Osteoblast (primary cell): ENCODE measurements around the gene GNAL. TPM values are rescaled to one million over a fixed set of nuclear protein-coding genes. Genes with fewer than 3 reads are reported as not detected.

Experiments used
- DNase-seq: peaks from one replicate; pipeline ENCODE4 v3.0.0; 2011; ENCODE audit warnings: low spot score, mixed read lengths; ENCODE audit not compliant: insufficient read length; ENCODE audit errors: missing footprints
- H2AFZ ChIP-seq: 2 replicates; pipeline ENCODE4 v1.6.0; 2011; ENCODE audit warnings: mild to moderate bottlenecking, low read length
- H3K27ac ChIP-seq: 2 replicates; pipeline ENCODE4 v1.5.1; 2011; ENCODE audit warnings: mild to moderate bottlenecking, low read depth, low read length, moderate library complexity
- H3K27me3 ChIP-seq: 2 replicates; pipeline ENCODE4 v1.6.0; 2012; ENCODE audit warnings: mild to moderate bottlenecking, control low read depth, inconsistent platforms, low read length, moderate library complexity; ENCODE audit not compliant: insufficient read depth
- H3K36me3 ChIP-seq: 2 replicates; pipeline ENCODE4 v1.5.1; 2011; ENCODE audit warnings: mild to moderate bottlenecking, low read length, control low read depth, moderate library complexity; ENCODE audit not compliant: insufficient read depth
- H3K4me1 ChIP-seq: 2 replicates; pipeline ENCODE4 v1.5.1; 2011; ENCODE audit warnings: mild to moderate bottlenecking, low read length, control low read depth, moderate library complexity; ENCODE audit not compliant: insufficient read depth
- H3K4me2 ChIP-seq: 2 replicates; pipeline ENCODE4 v1.6.0; 2011; ENCODE audit warnings: mild to moderate bottlenecking, low read length; ENCODE audit not compliant: insufficient read depth
- H3K4me3 ChIP-seq: fragments of 200-600 bp; sonication (generic); 3 replicates; pipeline ENCODE4 v1.5.1; 2012; ENCODE audit warnings: mild to moderate bottlenecking, low read length, inconsistent platforms; ENCODE audit not compliant: insufficient read depth
- H3K79me2 ChIP-seq: 2 replicates; pipeline ENCODE4 v1.6.0; 2012; ENCODE audit warnings: mild to moderate bottlenecking, low read length, control low read depth, inconsistent platforms; ENCODE audit not compliant: insufficient read depth
- H3K9me3 ChIP-seq: 2 replicates; pipeline ENCODE4 v1.5.1; 2011; ENCODE audit warnings: low read depth, low read length, control low read depth
- H4K20me1 ChIP-seq: 2 replicates; pipeline ENCODE4 v1.6.0; 2012; ENCODE audit warnings: mild to moderate bottlenecking, low read length, control low read depth; ENCODE audit not compliant: insufficient read depth
- total RNA-seq: library from RNA; depleted of rRNA; stranded (reverse); fragments of >200 nt; gene quantifications from 2 replicates; pipeline ENCODE4 v1.2.3, GENCODE V29; 2012
- TF ChIP-seq, protein P1 (sequence below): IDR thresholded peaks from 2 replicates; pipeline ENCODE4 v1.5.1; 2011; ENCODE audit warnings: mild to moderate bottlenecking, low read depth, low read length, moderate library complexity; ENCODE audit errors: extremely low read depth

GNAL gene
- total RNA-seq, 1 donor: 0.72 TPM

DNA sequence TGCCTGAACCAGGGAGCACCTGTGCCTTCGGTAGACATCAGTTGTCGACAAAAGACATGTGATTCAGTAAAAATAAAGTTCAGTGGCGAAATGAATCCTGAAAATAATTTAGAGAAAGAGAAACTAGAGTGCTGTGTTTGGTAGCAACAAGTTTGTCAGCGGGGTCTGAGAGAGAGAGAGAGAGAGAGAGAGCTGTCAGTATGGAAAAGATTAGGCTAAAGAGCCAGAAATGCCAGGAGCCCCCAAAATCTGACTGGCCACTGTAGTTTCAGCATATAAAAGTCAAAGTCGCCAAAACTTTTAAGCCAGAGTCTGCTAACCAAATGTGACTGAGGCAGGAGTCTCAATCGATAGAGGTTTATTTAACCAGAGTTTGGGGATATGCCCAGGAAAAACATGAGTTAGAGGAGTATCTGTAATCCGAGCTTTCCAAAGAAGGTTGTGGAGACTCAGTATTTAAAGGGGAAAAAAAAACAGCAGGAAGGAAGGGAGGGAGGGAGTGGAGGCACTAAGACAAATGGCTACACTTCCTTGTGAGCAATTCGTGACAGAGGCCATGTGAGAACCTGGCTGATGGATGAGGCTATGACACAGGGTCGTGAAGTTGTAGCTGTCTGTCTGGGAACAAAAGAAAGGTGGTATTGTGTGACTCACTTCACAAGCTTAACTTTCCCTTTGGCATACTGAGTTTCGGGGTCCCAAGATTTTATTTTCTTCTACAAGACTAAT lies 20.5 kb upstream of the GNAL start:
- H3K4me3 ChIP-seq: no peak overlapping the region
- H3K9me3 ChIP-seq: no peaks in the 10 kb centered on the region
- no peak overlapping the region for H3K4me2 ChIP-seq
- no peak overlapping the region for H3K27ac ChIP-seq
- no peaks in the 10 kb centered on the region for H3K79me2 ChIP-seq
- no peak overlapping the region for H2AFZ ChIP-seq
- H3K36me3 ChIP-seq: no peaks in the 10 kb centered on the region
- no peaks in the 10 kb centered on the region for H4K20me1 ChIP-seq
- DNase-seq: no peak
- peaks cover 8% of the 10 kb centered on the region for H3K27me3 ChIP-seq
- TF ChIP-seq, protein P1, sequence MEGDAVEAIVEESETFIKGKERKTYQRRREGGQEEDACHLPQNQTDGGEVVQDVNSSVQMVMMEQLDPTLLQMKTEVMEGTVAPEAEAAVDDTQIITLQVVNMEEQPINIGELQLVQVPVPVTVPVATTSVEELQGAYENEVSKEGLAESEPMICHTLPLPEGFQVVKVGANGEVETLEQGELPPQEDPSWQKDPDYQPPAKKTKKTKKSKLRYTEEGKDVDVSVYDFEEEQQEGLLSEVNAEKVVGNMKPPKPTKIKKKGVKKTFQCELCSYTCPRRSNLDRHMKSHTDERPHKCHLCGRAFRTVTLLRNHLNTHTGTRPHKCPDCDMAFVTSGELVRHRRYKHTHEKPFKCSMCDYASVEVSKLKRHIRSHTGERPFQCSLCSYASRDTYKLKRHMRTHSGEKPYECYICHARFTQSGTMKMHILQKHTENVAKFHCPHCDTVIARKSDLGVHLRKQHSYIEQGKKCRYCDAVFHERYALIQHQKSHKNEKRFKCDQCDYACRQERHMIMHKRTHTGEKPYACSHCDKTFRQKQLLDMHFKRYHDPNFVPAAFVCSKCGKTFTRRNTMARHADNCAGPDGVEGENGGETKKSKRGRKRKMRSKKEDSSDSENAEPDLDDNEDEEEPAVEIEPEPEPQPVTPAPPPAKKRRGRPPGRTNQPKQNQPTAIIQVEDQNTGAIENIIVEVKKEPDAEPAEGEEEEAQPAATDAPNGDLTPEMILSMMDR: no peak
- no peaks in the 10 kb centered on the region for H3K4me1 ChIP-seq

DNA sequence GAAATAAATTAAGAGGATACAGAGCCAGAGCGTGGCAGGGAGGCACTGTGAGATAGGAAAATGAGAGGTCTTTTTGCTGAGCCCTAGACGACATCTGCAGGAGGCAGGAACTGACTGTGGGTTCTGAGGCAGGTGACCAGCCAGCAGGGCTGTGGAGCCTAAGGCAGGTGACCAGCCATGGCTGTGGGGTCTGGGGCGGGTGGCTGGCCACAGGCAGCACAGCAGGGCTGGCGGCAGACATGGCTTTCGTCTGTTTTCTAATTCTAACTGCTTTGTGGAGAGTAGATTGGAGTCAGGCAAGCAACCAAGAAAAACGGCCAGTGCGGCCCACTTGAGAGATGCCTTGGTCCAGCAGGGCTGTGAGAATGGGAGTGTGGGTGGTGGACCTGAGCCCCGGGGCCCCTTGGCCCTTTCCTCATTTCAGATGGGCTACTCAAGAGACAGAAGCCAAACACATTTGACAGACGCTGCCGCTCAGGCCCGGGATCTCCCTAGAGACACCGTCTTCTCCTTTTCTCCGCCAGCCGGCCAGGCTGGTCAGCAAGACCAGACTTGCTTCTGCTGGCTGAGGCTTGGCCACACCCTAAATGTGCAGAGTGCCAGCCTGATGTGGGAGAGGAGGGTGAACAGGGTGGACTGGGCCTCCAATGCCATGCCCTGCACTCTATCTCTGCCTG lies 19.7 kb upstream of the GNAL start:
- Histone ChIP-seq H3K9me3 (no peaks in the 10 kb centered on the region), H3K4me2 (no peak overlapping the region), H3K27me3 (peaks cover 13% of the 10 kb centered on the region), H3K36me3 (no peaks in the 10 kb centered on the region), H4K20me1 (no peaks in the 10 kb centered on the region), H3K27ac (no peak overlapping the region), H3K4me3 (no peak overlapping the region), H3K4me1 (no peaks in the 10 kb centered on the region), H3K79me2 (no peaks in the 10 kb centered on the region), H2AFZ (no peak overlapping the region)
- DNase-seq: no peak
- TF ChIP-seq, protein P1: no peak

GRCh38 chr18:11669948-11670275 lies 19.2 kb upstream of the GNAL start:
- Histone ChIP-seq H3K27ac (no peak overlapping the region), H3K36me3 (no peaks in the 10 kb centered on the region), H3K79me2 (no peaks in the 10 kb centered on the region), H3K27me3 (peaks cover 16% of the 10 kb centered on the region), H3K4me1 (no peaks in the 10 kb centered on the region), H3K9me3 (no peaks in the 10 kb centered on the region), H4K20me1 (no peaks in the 10 kb centered on the region), H3K4me2 (no peak overlapping the region), H3K4me3 (no peak overlapping the region), H2AFZ (no peak overlapping the region)
- DNase-seq: no peak
- TF ChIP-seq, protein P1: no peak

DNA sequence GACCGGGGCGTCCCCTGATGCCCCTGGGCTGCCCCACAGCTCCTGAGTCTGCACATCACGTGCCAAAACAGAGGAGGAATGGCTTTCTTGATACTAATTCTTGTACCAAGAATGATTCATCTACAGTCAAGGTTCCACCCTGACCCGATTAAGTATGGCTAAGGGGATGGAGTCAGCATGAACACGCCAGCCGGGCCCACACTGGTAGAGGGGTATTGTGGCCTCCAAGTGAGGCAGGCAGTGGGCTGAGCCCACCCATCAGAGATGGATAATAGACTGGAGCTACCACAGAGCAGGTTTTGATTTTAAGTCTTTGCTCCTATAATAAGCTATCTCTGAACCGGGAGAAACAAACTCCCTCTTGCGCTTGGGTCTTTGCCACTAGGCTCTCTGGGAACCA lies 17.9 kb upstream of the GNAL start:
- TF ChIP-seq, protein P1: no peak
- H3K79me2 ChIP-seq: no peaks in the 10 kb centered on the region
- H3K27me3 ChIP-seq: peaks cover 13% of the 10 kb centered on the region
- no peak for DNase-seq
- H3K4me2 ChIP-seq: no peak overlapping the region
- no peak overlapping the region for H3K4me3 ChIP-seq
- no peak overlapping the region for H2AFZ ChIP-seq
- no peak overlapping the region for H3K27ac ChIP-seq
- no peaks in the 10 kb centered on the region for H3K36me3 ChIP-seq
- no peaks in the 10 kb centered on the region for H3K4me1 ChIP-seq
- H3K9me3 ChIP-seq: no peaks in the 10 kb centered on the region
- no peaks in the 10 kb centered on the region for H4K20me1 ChIP-seq
